MCF 10A (cell line): ENCODE measurements around the gene TRABD2A. TPM values are rescaled to one million over a fixed set of nuclear protein-coding genes. Genes with fewer than 3 reads are reported as not detected.

ENCODE experiments used
- BruUV-seq: library from RNA; stranded (reverse); fragments of 400-500 nt; replicated peaks from 2 replicates; lab custom pipeline; 2021; lab: Mats Ljungman, UMichigan
- CTCF ChIA-PET: fragments of 300-600 bp; sonication (Branson Sonifier 250); formaldehyde crosslinking; extraction: SDS; loops from one replicate; lab custom pipeline; 2021; ENCODE audit warnings: antibody characterized with exemption, inconsistent platforms; lab: Yijun Ruan, JAX
- POLR2A ChIA-PET: fragments of 300-600, 350-650 bp; sonication (Branson Sonifier 250); formaldehyde crosslinking; extraction: SDS; loops from one replicate; lab custom pipeline; 2020; ENCODE audit warnings: antibody characterized with exemption, inconsistent platforms; lab: Yijun Ruan, JAX
- DNase-seq: peaks from one replicate; pipeline ENCODE4 v3.0.0-alpha.2; 2018; ENCODE audit not compliant: unreplicated experiment
- H3K27ac Mint-ChIP-seq: one replicate; pipeline ENCODE4 v1.8.0; 2022; ENCODE audit warnings: mild to moderate bottlenecking, low read depth, mixed read lengths; ENCODE audit not compliant: unreplicated experiment
- H3K27me3 Mint-ChIP-seq: one replicate; pipeline ENCODE4 v1.8.0; 2022; ENCODE audit warnings: mixed read lengths; ENCODE audit not compliant: insufficient read depth, unreplicated experiment
- H3K36me3 Mint-ChIP-seq: one replicate; pipeline ENCODE4 v1.8.0; 2022; ENCODE audit warnings: mild to moderate bottlenecking, moderate library complexity, mixed read lengths; ENCODE audit not compliant: insufficient read depth, unreplicated experiment
- H3K4me1 Mint-ChIP-seq: one replicate; pipeline ENCODE4 v1.8.0; 2022; ENCODE audit warnings: mixed read lengths; ENCODE audit not compliant: insufficient read depth, unreplicated experiment
- H3K4me3 Mint-ChIP-seq: one replicate; pipeline ENCODE4 v1.8.0; 2022; ENCODE audit warnings: mild to moderate bottlenecking, moderate library complexity, mixed read lengths; ENCODE audit not compliant: unreplicated experiment
- H3K9me3 Mint-ChIP-seq: one replicate; pipeline ENCODE4 v1.8.0; 2022; ENCODE audit warnings: mixed read lengths; ENCODE audit not compliant: unreplicated experiment
- intact Hi-C: fragments of 100-400 bp; cut with micrococcal nuclease; formaldehyde crosslinking; loops from 2 replicates; pipeline ENCODE4 v1.14.1; 2022
- total RNA-seq: library from RNA; stranded (reverse); gene quantifications from 2 replicates; pipeline ENCODE4 v1.2.3, GENCODE V29; 2022
- TF ChIP-seq, protein P1 (sequence below): fragments of 200-600 bp; IDR thresholded peaks from one replicate; pipeline ENCODE4 v1.8.0; 2022; ENCODE audit warnings: antibody characterized with exemption, mild to moderate bottlenecking; ENCODE audit not compliant: unreplicated experiment

The TRABD2A gene
- total RNA-seq, 1 experiment from 2014 or later, result 20.0 TPM

- Mint-ChIP-seq H3K36me3 (no peaks in the 10 kb centered on the region), H3K27ac (no peak overlapping the region), H3K4me1 (no peaks in the 10 kb centered on the region), H3K9me3 (no peaks in the 10 kb centered on the region), H3K4me3 (no peak overlapping the region), H3K27me3 (no peaks in the 10 kb centered on the region)
- no TSS peak for BruUV-seq
- DNase-seq, result no peak
- POLR2A ChIA-PET, result no interaction called here
- intact Hi-C loops, result no loop called here
- TF ChIP-seq, protein P1, sequence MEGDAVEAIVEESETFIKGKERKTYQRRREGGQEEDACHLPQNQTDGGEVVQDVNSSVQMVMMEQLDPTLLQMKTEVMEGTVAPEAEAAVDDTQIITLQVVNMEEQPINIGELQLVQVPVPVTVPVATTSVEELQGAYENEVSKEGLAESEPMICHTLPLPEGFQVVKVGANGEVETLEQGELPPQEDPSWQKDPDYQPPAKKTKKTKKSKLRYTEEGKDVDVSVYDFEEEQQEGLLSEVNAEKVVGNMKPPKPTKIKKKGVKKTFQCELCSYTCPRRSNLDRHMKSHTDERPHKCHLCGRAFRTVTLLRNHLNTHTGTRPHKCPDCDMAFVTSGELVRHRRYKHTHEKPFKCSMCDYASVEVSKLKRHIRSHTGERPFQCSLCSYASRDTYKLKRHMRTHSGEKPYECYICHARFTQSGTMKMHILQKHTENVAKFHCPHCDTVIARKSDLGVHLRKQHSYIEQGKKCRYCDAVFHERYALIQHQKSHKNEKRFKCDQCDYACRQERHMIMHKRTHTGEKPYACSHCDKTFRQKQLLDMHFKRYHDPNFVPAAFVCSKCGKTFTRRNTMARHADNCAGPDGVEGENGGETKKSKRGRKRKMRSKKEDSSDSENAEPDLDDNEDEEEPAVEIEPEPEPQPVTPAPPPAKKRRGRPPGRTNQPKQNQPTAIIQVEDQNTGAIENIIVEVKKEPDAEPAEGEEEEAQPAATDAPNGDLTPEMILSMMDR, result no peak
- CTCF ChIA-PET, result no interaction called here
Observed at GRCh38 chr2:84797271-84797670, 83.6 kb downstream of the TRABD2A start.

DNA sequence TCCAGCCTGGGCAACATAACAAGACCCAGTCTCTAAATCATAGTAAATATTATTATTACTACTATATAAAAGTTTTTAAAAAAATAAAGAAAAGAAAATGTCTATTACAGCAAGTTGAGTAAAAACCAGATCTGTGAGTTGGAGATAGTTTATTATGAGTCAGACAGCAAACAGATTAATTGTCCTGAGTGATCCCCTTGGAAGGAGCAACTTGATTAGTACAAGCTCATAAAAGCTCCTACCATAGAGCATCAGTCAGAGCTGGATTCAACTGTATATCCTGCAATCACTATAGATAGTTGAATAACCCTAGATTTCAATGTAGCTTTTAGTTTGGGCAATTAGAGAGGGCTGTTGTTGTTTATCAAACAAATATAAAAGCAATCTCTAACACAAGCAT is 84.1 kb downstream of the TRABD2A start:
- BruUV-seq, result no TSS peak
- TF ChIP-seq, protein P1, result no peak
- intact Hi-C loops, result no loop called here
- Mint-ChIP-seq H3K36me3 (no peaks in the 10 kb centered on the region), H3K27ac (no peak overlapping the region), H3K4me3 (no peak overlapping the region), H3K4me1 (no peaks in the 10 kb centered on the region), H3K27me3 (no peaks in the 10 kb centered on the region), H3K9me3 (no peaks in the 10 kb centered on the region)
- POLR2A ChIA-PET, result no interaction called here
- DNase-seq, result no peak
- CTCF ChIA-PET, result no interaction called here

GRCh38 chr2:84793641-84794040 is 87.2 kb downstream of the TRABD2A start:
- H3K27me3 Mint-ChIP-seq, result no peaks in the 10 kb centered on the region
- intact Hi-C loops, result no loop called here
- ChIA-PET POLR2A (interaction anchor here (1.0 kb wide), 1 partner anchor 11 kb away, joined by 5 read pairs; no protein-coding TSS in a partner anchor), CTCF (no interaction called here)
- no peak overlapping the region for H3K4me3 Mint-ChIP-seq
- H3K9me3 Mint-ChIP-seq, result no peaks in the 10 kb centered on the region
- H3K4me1 Mint-ChIP-seq, result no peaks in the 10 kb centered on the region
- BruUV-seq, result no TSS peak
- TF ChIP-seq, protein P1, result no peak
- H3K27ac Mint-ChIP-seq, result no peak overlapping the region
- H3K36me3 Mint-ChIP-seq, result no peaks in the 10 kb centered on the region
- DNase-seq, result no peak

GRCh38 chr2:84792856-84793522 is 87.9 kb downstream of the TRABD2A start:
- no TSS peak for BruUV-seq
- Mint-ChIP-seq H3K36me3 (no peaks in the 10 kb centered on the region), H3K27ac (peak overlapping the region; percentile 14), H3K9me3 (no peaks in the 10 kb centered on the region), H3K27me3 (no peaks in the 10 kb centered on the region), H3K4me3 (no peak overlapping the region), H3K4me1 (no peaks in the 10 kb centered on the region)
- intact Hi-C loops, result no loop called here
- DNase-seq, result peak; percentile 43
- ChIA-PET POLR2A (interaction anchor here (1.0 kb wide), 1 partner anchor 11 kb away, joined by 5 read pairs; no protein-coding TSS in a partner anchor), CTCF (no interaction called here)
- TF ChIP-seq, protein P1, result no peak
